ENCODE results near the gene GEMIN8.

Gene GEMIN8
- total RNA-seq = 3.8 to 10.9 (median 6.9) reads per million in 18 experiments

GRCh38 chrX:14029425-14030173 is at the start of gene GEMIN8:
TSS of gene GEMIN8 (minus strand) at chrX:14029892. CDS start at chrX:14021478, 8,414 bp downstream.
- DNase-seq = peak; percentile 79 to 89

GRCh38 chrX:14076639-14077038 is 46.9 kb upstream of the GEMIN8 start:
- no peak for DNase-seq

DNA sequence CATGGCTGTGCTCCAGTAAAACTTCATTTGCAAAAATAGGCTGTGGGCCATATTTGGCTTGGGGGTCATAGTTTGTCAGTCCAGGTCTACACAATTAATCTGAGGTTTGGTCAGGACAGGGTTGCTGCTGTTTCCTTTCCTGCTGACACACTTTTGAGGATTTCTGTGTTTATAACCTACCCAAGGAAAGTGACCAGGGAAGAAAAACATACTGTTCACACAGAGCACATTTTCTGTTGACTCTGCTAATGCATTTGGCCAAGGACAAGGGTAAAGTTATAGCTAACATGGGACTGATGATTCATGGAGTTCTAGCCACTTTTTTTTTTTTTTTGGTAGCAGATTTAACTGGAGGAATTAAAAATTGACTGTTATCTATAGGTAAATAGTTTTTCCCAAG is 43.9 kb upstream of the GEMIN8 start:
- DNase-seq = no peak

DNA sequence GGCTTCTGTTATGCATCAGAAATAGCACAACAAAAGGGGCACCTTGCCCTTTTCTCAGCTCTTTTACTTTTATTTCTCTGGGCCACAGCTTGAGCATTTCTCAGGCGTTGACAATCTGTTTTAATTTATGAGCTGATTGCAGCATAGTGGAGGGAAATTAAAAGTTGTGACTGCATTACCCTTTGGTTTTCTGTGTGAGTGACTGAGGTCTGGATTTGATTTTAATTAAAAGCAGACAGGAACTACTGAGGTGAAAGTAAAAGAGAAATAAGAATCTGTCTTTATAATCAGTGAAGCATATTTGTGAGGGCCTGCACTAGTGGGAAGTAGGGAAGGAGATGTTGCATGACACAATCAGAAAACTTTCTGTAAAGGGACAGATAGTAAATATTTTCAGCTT is 43.4 kb upstream of the GEMIN8 start:
- no peak for DNase-seq

DNA sequence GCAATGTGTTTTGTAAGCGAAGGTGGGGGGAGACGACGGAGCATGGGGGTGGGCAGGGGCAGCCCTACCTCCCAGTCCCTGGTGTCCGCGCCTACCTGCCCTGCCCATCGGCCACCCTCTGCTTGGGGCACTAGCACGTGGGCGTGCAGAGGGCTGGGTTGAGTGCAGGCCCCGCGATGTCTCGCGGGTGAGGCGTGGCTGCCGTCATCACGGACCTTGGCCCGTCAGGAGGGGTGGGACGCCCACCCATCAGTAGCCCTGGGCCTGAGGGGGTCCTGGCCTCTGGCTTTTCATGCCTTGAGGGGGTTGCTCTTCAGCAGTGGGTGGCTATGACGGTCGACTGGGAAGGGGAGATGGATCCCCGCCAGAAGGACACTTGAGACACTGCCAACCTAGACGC is 36.1 kb upstream of the GEMIN8 start:
- no peak for DNase-seq

GRCh38 chrX:14064626-14065432 is 35.1 kb upstream of the GEMIN8 start:
- no peak for DNase-seq

DNA sequence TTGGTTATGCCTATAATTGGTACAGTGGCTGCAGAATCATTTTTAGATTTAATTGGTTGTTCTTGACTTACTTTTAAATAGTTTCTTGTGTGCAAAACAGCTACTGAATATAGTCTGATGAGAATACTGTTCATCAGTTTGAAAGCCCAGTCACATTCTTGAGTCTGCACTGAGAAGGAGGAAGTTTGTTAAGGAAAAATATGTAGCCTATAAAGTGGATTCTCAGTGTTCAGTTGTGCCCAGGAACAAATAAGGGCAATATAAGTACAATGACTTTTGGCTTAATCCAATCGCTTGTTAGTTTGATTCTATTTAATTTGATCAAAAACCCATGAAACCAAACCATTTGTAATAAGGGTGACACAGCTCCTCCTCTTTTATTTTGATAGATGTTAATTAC is 32.8 kb upstream of the GEMIN8 start:
- no peak for DNase-seq

- no peak for DNase-seq
Observed at GRCh38 chrX:14056206-14056605, 26.5 kb upstream of the GEMIN8 start.

GRCh38 chrX:14051416-14051815 is 21.7 kb upstream of the GEMIN8 start:
- no peak for DNase-seq

GRCh38 chrX:14050709-14051108 is 21.0 kb upstream of the GEMIN8 start:
- DNase-seq = no peak

DNA sequence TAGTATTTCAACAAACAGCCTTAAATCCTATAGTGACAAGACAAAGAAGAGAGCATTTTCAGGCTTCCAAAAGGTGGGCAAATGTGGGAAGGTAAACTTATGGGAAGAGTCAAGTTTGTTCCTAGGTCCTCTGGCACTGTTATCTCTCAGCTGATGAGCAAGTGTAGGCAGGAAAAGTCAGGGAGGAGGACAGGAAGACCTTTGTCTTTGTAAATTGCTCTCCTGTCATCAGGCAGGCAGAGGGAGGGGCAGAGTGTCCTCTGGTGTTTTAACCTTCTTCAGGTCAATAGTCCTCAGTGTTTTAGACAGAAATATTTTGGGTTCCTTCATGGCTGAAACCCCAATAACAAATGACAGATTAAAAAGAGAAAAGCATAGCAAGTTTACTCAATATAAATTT is 13.5 kb upstream of the GEMIN8 start:
- no peak for DNase-seq

DNA sequence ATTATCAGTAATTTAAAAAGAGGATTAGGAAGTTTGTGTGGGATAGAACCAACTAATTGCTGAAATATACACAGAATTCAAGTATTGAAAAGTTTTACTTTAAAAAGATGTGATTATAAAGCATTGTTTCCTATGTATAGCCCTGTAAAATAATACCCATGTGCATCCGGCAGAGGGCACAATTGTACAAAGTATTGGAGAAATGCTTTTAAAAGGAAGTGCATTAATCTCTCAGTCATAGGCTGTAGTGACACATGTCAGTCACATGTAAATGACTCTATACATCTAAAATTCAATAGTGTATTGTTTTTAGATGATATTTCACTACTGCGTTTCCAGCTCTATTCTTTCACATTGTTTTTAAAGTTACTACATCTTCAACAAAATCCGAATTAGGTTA is 9.7 kb upstream of the GEMIN8 start:
- DNase-seq = peak; percentile 54 to 76

DNA sequence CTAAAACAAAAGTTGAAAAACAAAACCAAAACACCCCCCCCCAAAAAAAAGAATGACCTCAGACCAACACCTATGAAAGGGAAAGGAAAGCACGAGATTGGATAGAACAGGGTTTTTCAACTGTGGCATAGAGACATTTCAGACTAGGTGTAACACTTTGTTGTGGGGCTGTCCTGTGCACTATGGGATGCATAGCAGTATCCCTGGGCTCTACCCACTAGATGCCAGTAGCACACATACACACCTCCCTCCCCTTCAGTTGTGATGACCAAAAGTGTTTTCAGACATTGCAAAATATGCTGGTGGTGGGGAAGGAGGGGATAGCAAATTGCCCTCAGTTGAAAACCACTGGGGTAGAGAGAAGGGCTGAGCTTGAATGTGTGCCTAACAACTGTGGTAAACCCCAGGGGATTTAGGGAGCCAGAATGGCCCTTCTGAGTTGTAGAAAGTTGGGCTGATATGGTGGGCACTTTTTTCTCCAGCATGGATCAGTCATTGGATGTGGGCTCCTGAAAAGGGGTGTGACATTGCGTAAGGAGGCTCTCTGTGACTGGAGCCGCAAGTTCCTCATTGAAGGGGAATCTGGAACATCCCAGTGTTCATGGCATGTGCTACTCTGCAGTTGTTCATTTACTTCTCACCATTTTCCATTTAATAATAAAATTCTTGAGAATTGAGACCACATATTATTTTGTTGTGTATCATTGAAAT is 8.8 kb upstream of the GEMIN8 start:
- peak; percentile 36 to 55 for DNase-seq

DNA sequence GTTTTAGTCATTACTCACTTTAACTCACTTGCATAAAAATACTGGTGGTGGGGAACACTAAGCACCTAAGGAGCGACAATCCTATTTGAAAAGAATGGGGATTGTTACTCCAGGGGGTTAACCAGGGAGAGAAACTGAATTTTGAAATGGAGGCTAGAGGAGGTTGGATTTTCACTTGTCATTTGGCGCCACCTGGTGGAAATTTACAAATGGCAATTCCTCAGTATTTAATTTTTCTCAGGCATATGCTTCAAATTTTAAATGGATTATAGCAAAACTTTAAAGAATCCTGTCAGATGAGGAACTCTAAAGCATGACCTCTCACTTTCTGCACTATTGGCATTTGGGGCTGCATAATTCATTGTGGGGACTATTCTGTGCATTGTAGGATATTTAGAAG is 2.7 kb upstream of the GEMIN8 start:
- DNase-seq = peak; percentile 46 to 56

DNA sequence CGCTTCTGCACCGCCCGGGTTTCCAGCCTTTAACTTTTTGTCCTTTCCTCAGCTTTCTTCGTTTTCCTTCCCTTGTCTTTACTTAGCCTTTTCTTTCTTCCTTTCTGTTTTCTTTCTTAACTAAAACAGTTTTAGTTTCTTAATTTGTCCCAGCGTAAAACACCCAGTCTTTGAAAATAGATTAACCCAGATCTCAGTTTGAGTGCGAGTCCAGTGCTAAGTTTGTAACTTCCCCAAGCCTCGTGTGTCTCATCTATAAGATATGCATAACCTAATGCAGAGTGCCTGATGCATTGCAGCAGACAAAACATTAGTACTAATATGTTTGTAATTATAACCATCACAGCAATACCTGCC is 460 bp upstream of the GEMIN8 start:
- DNase-seq = peak; percentile 14 to 25

DNA sequence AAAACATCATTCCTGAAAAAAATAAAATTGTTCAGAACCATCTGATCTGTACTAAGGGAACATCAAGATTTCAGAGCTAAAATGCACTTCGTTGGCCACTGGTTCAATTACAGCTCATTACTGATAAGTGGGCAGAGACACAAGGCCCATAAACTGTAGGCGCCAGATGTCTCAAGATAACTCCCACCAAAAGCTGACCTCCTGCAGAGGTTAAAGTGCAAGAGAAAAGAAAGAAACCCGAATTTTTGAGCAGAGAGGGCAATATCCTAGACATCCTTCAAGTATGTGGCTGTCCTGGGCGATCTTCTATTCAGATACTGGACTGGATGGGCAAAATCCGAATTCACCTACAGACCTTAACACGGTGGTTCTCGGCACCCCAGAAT is 660 bp downstream of the GEMIN8 start:
- peak in 1 of 2 donors; percentile 11 for DNase-seq

GRCh38 chrX:14028473-14028872 is 1.2 kb downstream of the GEMIN8 start:
- DNase-seq = no peak

DNA sequence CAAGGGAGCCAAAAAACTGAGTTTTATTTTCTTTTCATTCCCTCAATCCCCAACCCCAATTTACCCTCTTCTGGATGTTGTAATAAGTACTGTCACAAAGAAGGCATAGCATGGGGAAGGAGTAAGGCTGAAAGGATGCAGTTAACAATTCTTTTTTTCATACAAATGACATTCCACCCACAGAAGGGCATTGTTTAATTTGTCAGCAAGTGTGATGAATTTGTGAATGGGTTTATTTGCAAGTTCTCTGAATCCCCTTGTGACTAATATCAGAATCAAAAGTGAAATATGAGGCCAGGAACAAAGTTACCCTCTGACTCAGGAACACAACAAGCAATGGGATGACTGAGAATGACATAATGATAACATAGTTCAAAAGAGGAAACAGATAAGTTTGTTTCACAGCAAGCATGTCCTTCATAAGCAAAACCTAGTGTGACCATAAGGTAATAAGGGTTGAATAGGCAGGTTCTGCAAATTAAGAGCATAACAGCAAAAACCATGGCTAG is 2.1 kb downstream of the GEMIN8 start:
- DNase-seq = peak; percentile 38 to 66

DNA sequence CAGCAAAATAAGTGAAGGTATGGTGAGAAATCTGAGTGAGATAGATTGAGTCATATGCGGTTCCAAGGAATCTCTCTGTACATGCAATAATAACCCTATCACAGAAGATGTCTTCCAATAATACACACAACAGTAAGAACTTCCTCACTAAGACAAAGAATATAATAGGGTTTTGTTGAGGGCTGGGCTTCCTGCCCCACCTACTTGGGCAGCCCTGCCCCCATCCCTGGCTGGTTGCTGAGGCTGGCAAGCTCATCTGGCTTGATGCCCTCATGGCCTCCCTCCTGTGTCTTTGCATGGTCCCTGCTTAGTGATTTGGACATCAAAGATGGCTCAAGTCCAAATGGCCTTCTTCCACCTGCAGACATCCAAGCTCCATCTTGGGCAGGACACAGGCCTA is 2.7 kb downstream of the GEMIN8 start:
- no peak for DNase-seq

DNA sequence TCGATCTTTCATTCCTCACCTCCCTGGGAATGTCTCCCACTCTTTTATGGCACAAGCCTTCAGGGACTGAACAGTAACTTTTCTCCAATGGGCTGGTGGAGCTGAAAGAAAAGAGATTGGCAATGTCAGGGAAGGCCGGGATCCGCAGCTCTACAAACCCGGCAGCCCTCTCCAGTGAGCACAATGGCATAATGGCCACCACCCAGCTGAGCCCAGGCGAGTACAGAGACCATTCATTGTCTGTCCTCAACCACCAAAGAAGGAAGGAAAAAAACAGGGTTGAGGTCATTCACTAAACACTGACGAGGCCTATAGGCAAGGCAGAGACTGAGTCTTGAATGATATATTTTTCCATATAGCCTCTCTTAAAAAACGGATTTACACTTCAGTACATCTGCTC is 3.6 kb downstream of the GEMIN8 start:
- no peak for DNase-seq

DNA sequence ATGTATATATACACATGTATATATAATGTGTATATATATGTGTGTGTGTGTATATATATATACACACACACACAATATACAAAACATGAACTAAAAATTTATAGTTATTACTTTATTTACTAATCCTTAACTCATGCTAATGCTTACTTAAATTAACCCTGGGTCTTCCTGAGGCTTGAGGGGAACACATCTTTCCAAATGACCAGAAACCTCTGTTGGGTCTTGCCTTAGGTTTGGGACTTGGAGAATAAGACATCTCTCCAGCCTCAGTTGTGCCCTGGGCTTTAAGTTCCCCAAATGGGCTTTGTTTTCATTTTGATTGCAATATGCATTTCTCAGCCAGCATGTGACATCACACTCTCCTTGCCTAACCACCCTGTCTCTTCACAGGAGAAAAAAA is 7.7 kb downstream of the GEMIN8 start:
- peak; percentile 29 to 35 for DNase-seq

DNA sequence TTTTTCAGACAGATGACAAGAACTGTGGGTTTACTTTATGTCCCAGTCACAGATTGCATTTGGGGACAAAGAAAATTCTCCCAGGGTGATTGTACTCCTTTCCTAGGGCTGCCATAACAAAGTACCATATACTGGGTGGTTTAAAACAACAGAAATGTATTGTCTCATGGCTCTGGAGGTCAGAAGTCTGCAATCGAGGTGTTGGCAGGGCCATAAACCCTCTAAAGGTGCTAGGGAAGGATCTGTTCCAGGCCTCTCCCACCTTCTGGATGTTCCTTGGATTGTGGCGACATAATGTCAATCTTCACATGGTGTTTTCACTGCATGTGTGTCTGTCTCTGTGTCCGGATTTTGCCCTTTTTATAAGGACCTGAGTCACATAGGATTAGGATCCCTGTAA is 12.3 kb downstream of the GEMIN8 start:
- DNase-seq = no peak

- DNase-seq = no peak
Observed at GRCh38 chrX:14015941-14016340, 13.8 kb downstream of the GEMIN8 start.
